ENCODE measurements around the gene EPSTI1. TPM values are rescaled to one million over a fixed set of nuclear protein-coding genes. Genes with fewer than 3 reads are reported as not detected.

EPSTI1 gene
- total RNA-seq, 1 donor from 2014 or later = 96.0 TPM

GRCh38 chr13:43016226-43016625 is 24.2 kb upstream of the EPSTI1 start:
- Mint-ChIP-seq H3K4me1 (ENCODE audit: low read depth, unreplicated experiment) (no peaks in the 10 kb centered on the region), H3K27ac (ENCODE audit: unreplicated experiment) (no peak overlapping the region), H3K36me3 (ENCODE audit: low read depth, unreplicated experiment) (no peaks in the 10 kb centered on the region), H3K4me3 (ENCODE audit: unreplicated experiment) (no peak overlapping the region), H3K27me3 (ENCODE audit: low read depth, unreplicated experiment) (no peaks in the 10 kb centered on the region), H3K9me3 (ENCODE audit: unreplicated experiment) (no peaks in the 10 kb centered on the region)
- Histone ChIP-seq H3K4me1 (ENCODE audit: insufficient read depth, low read length) (no peaks in the 10 kb centered on the region), H3K79me2 (ENCODE audit: insufficient read depth, low read length) (no peaks in the 10 kb centered on the region), H3K9ac (ENCODE audit: low read length) (no peak overlapping the region), H2AFZ (ENCODE audit: low read depth, low read length) (no peak overlapping the region), H3K27me3 (ENCODE audit: insufficient read depth, low read length) (no peaks in the 10 kb centered on the region), H3K4me2 (ENCODE audit: low read length) (no peak overlapping the region), H4K20me1 (ENCODE audit: insufficient read depth, low read length) (no peaks in the 10 kb centered on the region), H3K4me3 (ENCODE audit: insufficient read depth, low read depth, low read length) (no peak overlapping the region), H3K36me3 (ENCODE audit: insufficient read depth, low read length) (no peaks in the 10 kb centered on the region), H3K9me3 (ENCODE audit: insufficient read depth, low read depth, low read length) (no peaks in the 10 kb centered on the region), H3K27ac (ENCODE audit: low read depth, low read length) (no peak overlapping the region)
- TF ChIP-seq EZH2 (IDR thresholded peaks at IDR 0.05; ENCODE audit: insufficient read depth, low read length) (no peak), CTCF (IDR thresholded peaks at IDR 0.05; ENCODE audit: insufficient read depth, low read depth, low read length) (no peak)
- FAIRE-seq = no peak
- DNase-seq (ENCODE audit: low read depth) = no peak

GRCh38 chr13:43014162-43014561 is 22.1 kb upstream of the EPSTI1 start:
- H3K27me3 Mint-ChIP-seq (ENCODE audit: low read depth, unreplicated experiment) = no peaks in the 10 kb centered on the region
- H3K9me3 ChIP-seq (ENCODE audit: insufficient read depth, low read depth, low read length) = no peaks in the 10 kb centered on the region
- DNase-seq (ENCODE audit: low read depth) (no peak), FAIRE-seq (peak; percentile 17)
- H3K36me3 Mint-ChIP-seq (ENCODE audit: low read depth, unreplicated experiment) = no peaks in the 10 kb centered on the region
- no peak overlapping the region for H3K27ac ChIP-seq (ENCODE audit: low read depth, low read length)
- no peak overlapping the region for H3K4me3 ChIP-seq (ENCODE audit: insufficient read depth, low read depth, low read length)
- H4K20me1 ChIP-seq (ENCODE audit: insufficient read depth, low read length) = no peaks in the 10 kb centered on the region
- no peaks in the 10 kb centered on the region for H3K79me2 ChIP-seq (ENCODE audit: insufficient read depth, low read length)
- no peaks in the 10 kb centered on the region for H3K27me3 ChIP-seq (ENCODE audit: insufficient read depth, low read length)
- no peak overlapping the region for H3K9ac ChIP-seq (ENCODE audit: low read length)
- H3K4me3 Mint-ChIP-seq (ENCODE audit: unreplicated experiment) = no peak overlapping the region
- H3K9me3 Mint-ChIP-seq (ENCODE audit: unreplicated experiment) = no peaks in the 10 kb centered on the region
- no peaks in the 10 kb centered on the region for H3K4me1 ChIP-seq (ENCODE audit: insufficient read depth, low read length)
- H3K4me2 ChIP-seq (ENCODE audit: low read length) = no peak overlapping the region
- H3K4me1 Mint-ChIP-seq (ENCODE audit: low read depth, unreplicated experiment) = peaks cover 7% of the 10 kb centered on the region
- no peak overlapping the region for H2AFZ ChIP-seq (ENCODE audit: low read depth, low read length)
- H3K36me3 ChIP-seq (ENCODE audit: insufficient read depth, low read length) = no peaks in the 10 kb centered on the region
- no peak overlapping the region for H3K27ac Mint-ChIP-seq (ENCODE audit: unreplicated experiment)
- no peak for TF ChIP-seq CTCF (IDR thresholded peaks at IDR 0.05; ENCODE audit: insufficient read depth, low read depth, low read length)
- TF ChIP-seq EZH2 (IDR thresholded peaks at IDR 0.05; ENCODE audit: insufficient read depth, low read length) = no peak

- DNase-seq (ENCODE audit: low read depth) (no peak), FAIRE-seq (no peak)
- TF ChIP-seq CTCF (IDR thresholded peaks at IDR 0.05; ENCODE audit: insufficient read depth, low read depth, low read length) (no peak), EZH2 (IDR thresholded peaks at IDR 0.05; ENCODE audit: insufficient read depth, low read length) (no peak)
- no peak overlapping the region for H3K4me3 ChIP-seq (ENCODE audit: insufficient read depth, low read depth, low read length)
- no peak overlapping the region for H3K4me3 Mint-ChIP-seq (ENCODE audit: unreplicated experiment)
- H3K27me3 Mint-ChIP-seq (ENCODE audit: low read depth, unreplicated experiment) = no peaks in the 10 kb centered on the region
- no peaks in the 10 kb centered on the region for H3K36me3 ChIP-seq (ENCODE audit: insufficient read depth, low read length)
- H3K36me3 Mint-ChIP-seq (ENCODE audit: low read depth, unreplicated experiment) = no peaks in the 10 kb centered on the region
- H3K4me1 ChIP-seq (ENCODE audit: insufficient read depth, low read length) = peaks cover 24% of the 10 kb centered on the region
- H3K9me3 Mint-ChIP-seq (ENCODE audit: unreplicated experiment) = no peaks in the 10 kb centered on the region
- peak overlapping the region; percentile 85 for H3K27ac Mint-ChIP-seq (ENCODE audit: unreplicated experiment)
- H3K27me3 ChIP-seq (ENCODE audit: insufficient read depth, low read length) = no peaks in the 10 kb centered on the region
- no peak overlapping the region for H3K27ac ChIP-seq (ENCODE audit: low read depth, low read length)
- no peaks in the 10 kb centered on the region for H3K79me2 ChIP-seq (ENCODE audit: insufficient read depth, low read length)
- H2AFZ ChIP-seq (ENCODE audit: low read depth, low read length) = no peak overlapping the region
- no peaks in the 10 kb centered on the region for H4K20me1 ChIP-seq (ENCODE audit: insufficient read depth, low read length)
- H3K4me2 ChIP-seq (ENCODE audit: low read length) = no peak overlapping the region
- H3K4me1 Mint-ChIP-seq (ENCODE audit: low read depth, unreplicated experiment) = peaks cover 46% of the 10 kb centered on the region
- H3K9me3 ChIP-seq (ENCODE audit: insufficient read depth, low read depth, low read length) = no peaks in the 10 kb centered on the region
- H3K9ac ChIP-seq (ENCODE audit: low read length) = no peak overlapping the region
These were observed 17.5 kb upstream of the EPSTI1 start for GRCh38 chr13:43009506-43009905.
